SIG-M5 treated with dmso at 0.1 percent for 504 hours (cell line): ENCODE results near the gene LUC7L.
"Not testable (repeated sequence)": the region's sequence is repeated elsewhere in the genome, so short reads cannot be mapped to it uniquely, and the experiment has no call there.

Source experiments
- DNase-seq: peaks from one replicate; lab custom pipeline; 2025; ENCODE audit not compliant: unreplicated experiment; lab: John Stamatoyannopoulos, UW

LUC7L gene

GRCh38 chr16:228852-229730 lies at the start of gene LUC7L:
Gene LUC7L (minus strand): TSS chr16:229449. CDS start chr16:229339, 110 bp downstream.
- DNase-seq = peak; percentile 80

GRCh38 chr16:278863-279366 lies 49.7 kb upstream of the LUC7L start:
- peak; percentile 41 for DNase-seq

- no peak for DNase-seq
Measured at GRCh38 chr16:276426-277077, 47.3 kb upstream of the LUC7L start.

- no peak for DNase-seq
Measured at GRCh38 chr16:275786-276232, 46.6 kb upstream of the LUC7L start, which contains the start of gene RGS11. Gene RGS11 (minus strand): TSS chr16:275944. CDS start chr16:275911, 33 bp downstream.

GRCh38 chr16:275041-275641 lies 45.9 kb upstream of the LUC7L start:
- no peak for DNase-seq

- DNase-seq = peak; percentile 4
Measured at GRCh38 chr16:273547-274421, 44.5 kb upstream of the LUC7L start.

- no peak for DNase-seq
Measured at GRCh38 chr16:272633-273546, 43.6 kb upstream of the LUC7L start.

GRCh38 chr16:270381-271255 lies 41.4 kb upstream of the LUC7L start:
- DNase-seq = no peak

- no peak for DNase-seq
Measured at GRCh38 chr16:269061-269796, 40.0 kb upstream of the LUC7L start.

- no peak for DNase-seq
Measured at GRCh38 chr16:268141-269053, 39.1 kb upstream of the LUC7L start.

GRCh38 chr16:267562-267961 lies 38.3 kb upstream of the LUC7L start:
- DNase-seq = not testable (repeated sequence)

- no peak for DNase-seq
Measured at GRCh38 chr16:266258-267164, 37.3 kb upstream of the LUC7L start.

- DNase-seq = no peak
Measured at GRCh38 chr16:265711-266110, 36.5 kb upstream of the LUC7L start.

- DNase-seq = no peak
Measured at GRCh38 chr16:265002-265529, 35.8 kb upstream of the LUC7L start.

- DNase-seq = no peak
Measured at GRCh38 chr16:264440-264951, 35.2 kb upstream of the LUC7L start.
